ENCODE data around the gene ALDH1A2. TPM values are rescaled to one million over a fixed set of nuclear protein-coding genes. Genes with fewer than 3 reads are reported as not detected.
"Not testable (repeated sequence)": the region's sequence is repeated elsewhere in the genome, so short reads cannot be mapped to it uniquely, and the experiment has no call there.

ALDH1A2 gene
- total RNA-seq, result 1.4 and 2.4 TPM in 2 replicates
- long read RNA-seq, full-length matches to known transcripts, result 2 of 7 reads
- long read RNA-seq, partial matches to known transcripts, result 0 of 7 reads
- long read RNA-seq, other reads (novel, unspliced or antisense), result 5 of 7 reads

- peak within 1 kb of the TSS; percentile 38 for H3K4me3 Mint-ChIP-seq (ENCODE audit: low read depth)
- H3K27me3 Mint-ChIP-seq, result peaks cover 75% of the 10 kb centered on the region
- no peak for TF ChIP-seq CTCF (IDR thresholded peaks at IDR 0.05; ENCODE audit: unreplicated experiment)
- no peak within 1 kb of the TSS for H3K27ac Mint-ChIP-seq
- H3K36me3 Mint-ChIP-seq (ENCODE audit: insufficient read depth), result no peaks in the 10 kb centered on the region
- DNase-seq (ENCODE audit: low spot score, unreplicated experiment), result peak; percentile 15
- H3K4me1 Mint-ChIP-seq (ENCODE audit: low read depth), result no peaks in the 10 kb centered on the region
- no peaks in the 10 kb centered on the region for H3K9me3 Mint-ChIP-seq (ENCODE audit: low read depth)
Observed at GRCh38 chr15:58065445-58066041, at the start of gene ALDH1A2. ALDH1A2 (minus strand) TSS chr15:58065711; CDS start chr15:58065650, 61 bp downstream.

GRCh38 chr15:58114812-58115211 is 49.3 kb upstream of the ALDH1A2 start:
- H3K27ac Mint-ChIP-seq, result no peak overlapping the region
- no peaks in the 10 kb centered on the region for H3K9me3 Mint-ChIP-seq (ENCODE audit: low read depth)
- peaks cover 2% of the 10 kb centered on the region for H3K27me3 Mint-ChIP-seq
- DNase-seq (ENCODE audit: low spot score, unreplicated experiment), result no peak
- no peak for TF ChIP-seq CTCF (IDR thresholded peaks at IDR 0.05; ENCODE audit: unreplicated experiment)
- H3K36me3 Mint-ChIP-seq (ENCODE audit: insufficient read depth), result no peaks in the 10 kb centered on the region
- no peak overlapping the region for H3K4me3 Mint-ChIP-seq (ENCODE audit: low read depth)
- peaks cover 2% of the 10 kb centered on the region for H3K4me1 Mint-ChIP-seq (ENCODE audit: low read depth)

- H3K9me3 Mint-ChIP-seq (ENCODE audit: low read depth), result no peaks in the 10 kb centered on the region
- no peak for DNase-seq (ENCODE audit: low spot score, unreplicated experiment)
- H3K4me1 Mint-ChIP-seq (ENCODE audit: low read depth), result peaks cover 2% of the 10 kb centered on the region
- no peak overlapping the region for H3K27ac Mint-ChIP-seq
- no peaks in the 10 kb centered on the region for H3K36me3 Mint-ChIP-seq (ENCODE audit: insufficient read depth)
- no peak overlapping the region for H3K4me3 Mint-ChIP-seq (ENCODE audit: low read depth)
- no peak for TF ChIP-seq CTCF (IDR thresholded peaks at IDR 0.05; ENCODE audit: unreplicated experiment)
- H3K27me3 Mint-ChIP-seq, result peaks cover 2% of the 10 kb centered on the region
Observed at GRCh38 chr15:58114388-58114787, 48.9 kb upstream of the ALDH1A2 start.

GRCh38 chr15:58113358-58113757 is 47.8 kb upstream of the ALDH1A2 start:
- H3K27ac Mint-ChIP-seq; DNase-seq (ENCODE audit: low spot score, unreplicated experiment): not testable (repeated sequence)

GRCh38 chr15:58111718-58112104 is 46.2 kb upstream of the ALDH1A2 start:
- H3K4me3 Mint-ChIP-seq (ENCODE audit: low read depth), result no peak overlapping the region
- TF ChIP-seq CTCF (IDR thresholded peaks at IDR 0.05; ENCODE audit: unreplicated experiment), result no peak
- no peak overlapping the region for H3K27ac Mint-ChIP-seq
- no peak for DNase-seq (ENCODE audit: low spot score, unreplicated experiment)
- H3K36me3 Mint-ChIP-seq (ENCODE audit: insufficient read depth), result no peaks in the 10 kb centered on the region
- no peaks in the 10 kb centered on the region for H3K9me3 Mint-ChIP-seq (ENCODE audit: low read depth)
- peaks cover 2% of the 10 kb centered on the region for H3K27me3 Mint-ChIP-seq
- H3K4me1 Mint-ChIP-seq (ENCODE audit: low read depth), result no peaks in the 10 kb centered on the region

More at GRCh38 chr15:58113358-58113757, 47.8 kb upstream of the ALDH1A2 start:
- not testable (repeated sequence) for H3K27me3 Mint-ChIP-seq; H3K4me1 Mint-ChIP-seq (ENCODE audit: low read depth); H3K9me3 Mint-ChIP-seq (ENCODE audit: low read depth); H3K4me3 Mint-ChIP-seq (ENCODE audit: low read depth); H3K36me3 Mint-ChIP-seq (ENCODE audit: insufficient read depth)
